Left renal pelvis (tissue), 4 donors: ENCODE data around the gene CLPSL2. TPM values are rescaled to one million over a fixed set of nuclear protein-coding genes. Genes with fewer than 3 reads are reported as not detected.

Source experiments
- DNase-seq, 4 donors: peaks; one replicate each; pipeline ENCODE4 v3.0.0-alpha.2; 2013; ENCODE audit warnings: low read depth in 4 of 4, low spot score in 3 of 4
- polyA plus RNA-seq, 4 donors: library from polyadenylated mRNA; unstranded; fragments of 120-200 nt; gene quantifications; one replicate each; pipeline ENCODE4 v1.2.1, GENCODE V29; 2013; ENCODE audit not compliant: insufficient read length in 4 of 4

The CLPSL2 gene
- polyA plus RNA-seq, 4 donors, result 0.40 to 0.52 TPM; not detected in 2

DNA sequence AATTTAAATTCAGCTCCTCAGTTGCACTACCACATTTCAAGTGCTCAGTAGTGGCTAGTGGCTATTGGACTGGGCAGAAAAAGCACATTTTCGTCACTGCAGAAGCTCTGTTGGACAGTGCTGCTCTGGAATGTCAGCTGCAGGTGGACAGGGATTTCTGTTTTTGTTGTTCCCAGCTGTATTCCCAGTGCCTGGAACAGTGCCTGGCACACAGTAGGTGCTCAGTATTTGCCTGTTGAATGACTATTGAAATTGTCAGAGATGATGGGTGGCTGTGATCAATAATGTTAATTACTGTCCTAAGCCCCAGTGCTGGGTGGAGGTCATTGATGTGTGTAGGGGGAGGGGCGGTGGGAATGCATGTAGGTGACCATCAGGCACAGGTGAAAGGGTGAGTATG lies 9.9 kb downstream of the CLPSL2 start:
- DNase-seq, result no peak

DNA sequence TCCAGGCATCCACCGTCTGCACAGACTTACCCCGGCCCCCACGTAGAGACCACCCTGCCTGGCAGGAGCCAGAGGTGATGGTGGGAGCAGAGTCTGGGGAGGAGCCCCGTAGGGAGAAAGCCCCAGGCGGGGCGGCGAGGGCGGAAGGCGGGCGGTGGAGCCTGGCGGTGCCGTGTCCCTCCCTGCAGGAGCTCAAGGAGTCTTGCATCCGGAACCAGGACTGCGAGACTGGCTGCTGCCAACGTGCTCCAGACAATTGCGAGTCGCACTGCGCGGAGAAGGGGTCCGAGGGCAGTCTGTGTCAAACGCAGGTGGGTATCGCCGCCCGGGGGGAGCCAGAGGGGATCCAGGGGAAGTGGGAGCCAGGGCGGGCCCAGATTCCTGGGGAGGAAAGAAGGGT lies 10.4 kb downstream of the CLPSL2 start:
- no peak for DNase-seq

DNA sequence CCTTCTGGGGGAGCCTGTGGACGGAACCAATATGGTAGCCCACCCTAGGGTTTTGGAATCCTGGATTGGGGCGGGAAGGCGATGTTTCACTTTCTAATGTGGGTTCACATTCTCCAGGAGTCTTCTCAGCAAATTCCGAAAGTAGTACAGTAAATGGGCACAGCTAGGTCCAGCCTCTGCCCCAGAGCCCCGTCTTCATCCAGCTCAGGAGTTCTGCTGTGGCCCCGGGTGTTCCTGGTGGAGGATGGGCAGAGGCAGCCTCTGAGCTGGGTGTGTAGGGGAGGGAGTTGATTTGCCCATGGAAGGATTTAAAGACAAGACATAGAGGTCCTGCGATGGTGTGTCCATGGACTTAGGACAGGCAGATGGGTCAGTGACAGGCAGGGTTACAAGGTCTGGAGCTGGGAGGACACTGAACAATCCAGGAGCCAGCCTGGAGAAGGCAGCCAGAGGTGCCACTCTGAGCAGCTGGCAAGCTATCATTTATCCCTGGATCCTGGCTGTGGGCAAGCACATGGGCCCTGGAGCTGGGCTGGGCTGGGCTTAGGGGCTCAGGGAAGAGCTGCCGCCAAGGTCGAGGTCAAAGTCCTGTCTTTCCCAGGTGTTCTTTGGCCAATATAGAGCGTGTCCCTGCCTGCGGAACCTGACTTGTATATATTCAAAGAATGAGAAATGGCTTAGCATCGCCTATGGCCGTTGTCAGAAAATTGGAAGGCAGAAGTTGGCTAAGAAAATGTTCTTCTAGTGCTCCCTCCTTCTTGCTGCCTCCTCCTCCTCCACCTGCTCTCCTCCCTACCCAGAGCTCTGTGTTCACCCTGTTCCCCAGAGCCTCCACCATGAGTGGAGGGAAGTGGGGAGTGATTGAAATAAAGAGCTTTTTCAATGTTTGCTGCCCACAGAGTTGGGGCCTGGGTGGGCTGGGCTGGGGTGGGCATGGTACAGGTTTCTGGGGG lies 11.1 kb downstream of the CLPSL2 start:
- DNase-seq, result no peak

DNA sequence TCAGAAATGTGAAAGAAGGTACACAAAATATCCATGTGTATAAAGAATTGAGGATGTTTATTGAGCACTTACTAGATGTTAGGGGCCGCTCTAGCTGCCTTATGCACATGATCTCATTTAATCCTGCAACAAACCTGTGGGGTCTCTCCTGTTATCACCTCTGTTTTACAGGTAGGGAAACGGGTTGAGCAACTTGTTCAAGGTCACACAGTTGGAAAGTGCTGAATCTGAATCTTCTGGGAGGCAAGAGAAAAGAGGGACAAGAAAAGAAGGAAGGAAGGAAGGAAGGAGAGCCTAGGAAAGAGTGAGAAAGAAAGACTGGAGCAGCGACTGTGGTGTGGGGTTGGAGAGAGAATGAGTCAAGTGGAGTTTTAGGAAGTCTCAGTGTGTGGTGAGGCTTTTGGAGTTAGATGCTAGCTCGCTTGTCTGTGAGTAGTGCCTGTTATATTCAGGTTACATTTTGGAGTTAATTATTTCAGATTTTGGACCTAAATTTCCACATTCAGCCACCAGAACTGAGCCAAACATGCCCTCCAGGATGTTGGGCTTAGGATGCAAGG lies 12.1 kb downstream of the CLPSL2 start:
- DNase-seq, result no peak

DNA sequence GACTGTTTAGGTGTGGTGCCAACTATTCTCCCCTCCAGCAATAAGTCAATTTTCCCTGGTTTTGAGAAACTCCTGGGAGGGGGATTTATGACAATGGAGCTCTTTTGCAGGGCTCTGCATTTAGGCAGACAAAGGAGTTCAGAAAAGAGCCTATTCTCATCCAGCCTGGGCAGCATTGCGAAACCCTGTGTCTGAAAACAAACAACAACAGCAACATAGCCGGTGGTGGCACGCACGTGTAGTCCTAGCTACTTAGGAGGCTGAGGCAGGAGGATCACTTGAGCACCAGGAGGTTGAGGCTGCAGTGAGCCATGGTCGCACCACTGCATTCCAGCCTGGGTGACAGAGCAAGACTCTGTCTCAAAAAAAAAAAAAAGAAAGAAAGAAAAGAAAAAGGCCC lies 14.3 kb downstream of the CLPSL2 start:
- DNase-seq, result no peak

DNA sequence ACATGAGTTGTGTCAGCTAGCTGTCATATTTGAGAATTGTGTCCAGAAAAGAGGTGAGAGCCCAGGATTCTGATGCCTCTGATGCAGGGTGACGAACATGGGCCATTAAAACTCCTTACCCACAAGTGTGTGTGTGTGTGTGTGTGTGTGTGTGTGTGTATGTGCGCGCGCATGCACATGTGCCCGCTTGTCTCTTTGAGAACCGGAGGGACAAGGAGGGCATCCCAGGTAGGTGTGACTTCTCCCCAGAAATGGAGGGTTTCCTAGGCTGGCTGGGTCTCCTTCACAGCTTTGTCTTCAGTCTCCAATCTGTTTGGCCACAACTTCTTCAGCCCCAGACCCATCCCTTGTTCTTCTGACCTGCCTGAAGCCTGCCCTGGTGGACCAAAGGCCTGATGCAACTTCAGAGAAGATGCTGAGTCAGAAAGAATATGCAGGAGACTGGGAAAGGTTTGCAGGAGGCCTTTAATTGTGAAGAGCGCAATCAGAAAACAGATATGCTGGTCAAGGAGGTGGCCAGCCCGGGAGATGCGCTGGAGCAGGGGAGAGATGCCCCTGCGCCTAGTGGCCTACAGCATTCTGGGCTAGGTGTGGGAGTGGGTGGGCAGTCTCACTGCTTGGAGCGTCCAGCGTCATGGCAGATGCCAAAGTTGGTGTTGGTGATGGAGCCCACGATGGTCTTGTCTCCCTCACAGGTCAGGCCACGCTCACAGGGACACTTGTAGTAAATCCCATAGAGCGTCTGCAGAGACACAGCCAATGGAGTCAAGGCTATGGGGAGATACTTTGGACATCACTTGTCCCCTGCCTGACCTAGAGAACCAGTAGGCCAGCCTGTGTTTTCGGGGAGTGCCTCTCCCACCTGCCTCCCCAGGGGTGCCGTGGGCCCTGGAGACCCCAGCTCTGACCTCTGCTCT lies 18.4 kb downstream of the CLPSL2 start:
- DNase-seq, result no peak

DNA sequence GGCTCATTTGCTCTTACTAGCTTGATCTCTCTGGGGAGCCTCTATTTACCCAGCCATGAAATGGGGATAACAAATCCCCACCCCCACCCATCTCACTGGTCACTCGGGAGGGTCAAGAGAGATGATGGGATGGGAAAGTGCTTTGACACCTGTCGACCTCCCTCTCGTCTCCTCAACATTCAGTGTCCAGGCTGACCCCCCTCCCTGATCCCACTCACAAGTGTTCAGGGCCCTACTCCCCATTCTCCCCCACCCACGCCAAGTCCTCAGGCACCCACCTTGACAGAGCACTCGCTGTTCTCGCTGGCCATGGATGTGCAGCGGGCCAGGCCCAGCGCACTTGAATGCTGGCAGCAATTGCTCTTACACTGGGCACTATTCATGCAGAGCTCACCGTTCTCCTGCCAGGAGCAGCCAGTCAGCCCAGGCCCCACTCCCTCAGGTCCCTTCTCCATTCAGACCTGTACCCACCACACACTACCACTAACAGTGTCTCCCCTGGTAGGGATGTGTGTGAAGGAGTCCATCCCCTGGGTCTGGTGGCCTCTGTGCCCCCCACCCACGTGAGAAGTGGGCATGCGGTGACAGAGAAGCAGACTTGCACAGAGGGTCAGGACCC lies 19.2 kb downstream of the CLPSL2 start:
- DNase-seq, result no peak

DNA sequence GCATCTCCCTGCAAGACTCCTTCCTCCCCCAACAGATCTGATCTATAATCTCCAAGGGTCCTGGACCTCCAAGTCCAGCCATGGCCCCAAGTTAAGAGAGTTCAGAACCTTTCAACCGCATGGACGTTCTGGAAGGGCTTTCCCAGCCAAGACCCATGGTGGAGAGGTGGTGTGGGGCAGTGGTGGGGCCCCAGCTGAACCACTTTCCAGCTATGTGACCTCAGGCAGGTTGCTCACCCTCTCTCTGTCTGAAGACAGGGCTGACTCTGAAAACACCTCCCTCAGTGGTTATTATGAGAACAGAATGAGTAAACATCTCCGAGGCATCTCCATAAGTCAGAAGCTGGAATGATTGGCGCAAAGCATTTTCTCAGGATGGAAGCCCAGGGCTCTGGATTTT lies 19.8 kb downstream of the CLPSL2 start:
- no peak for DNase-seq

DNA sequence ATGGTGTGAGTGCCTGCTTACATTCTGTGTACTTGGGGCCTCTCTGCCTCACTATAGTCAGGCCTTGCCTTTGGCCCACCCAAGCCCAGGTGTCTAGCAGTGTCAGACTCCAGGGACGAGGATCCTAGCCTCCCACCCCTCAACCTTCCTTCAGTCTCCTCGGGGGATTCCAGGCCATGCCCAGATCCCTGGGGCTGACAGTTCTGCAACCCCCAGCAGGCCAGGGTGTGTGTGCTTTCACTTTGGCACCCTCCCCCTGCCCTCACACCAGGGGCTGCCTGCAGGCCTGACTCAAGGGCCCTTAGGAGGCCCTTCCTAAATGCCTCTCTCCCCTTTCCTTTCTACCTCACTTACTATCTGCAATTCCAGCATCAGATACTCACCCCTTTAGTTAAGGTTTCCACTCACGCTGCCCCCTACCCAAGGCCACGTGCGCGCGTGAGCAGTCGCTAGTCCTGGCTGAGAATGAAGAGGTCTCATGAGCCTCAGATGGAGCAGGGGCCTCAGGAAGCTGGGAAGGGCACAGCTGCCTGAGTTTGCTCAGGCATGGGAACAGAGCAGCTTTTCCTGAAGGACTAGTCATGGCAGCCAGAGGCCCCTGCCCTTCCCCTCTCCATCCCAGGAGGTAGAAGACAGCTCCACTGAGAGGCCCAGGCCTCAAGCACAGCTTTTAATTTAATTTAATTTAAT lies 21.6 kb downstream of the CLPSL2 start:
- DNase-seq, result no peak

DNA sequence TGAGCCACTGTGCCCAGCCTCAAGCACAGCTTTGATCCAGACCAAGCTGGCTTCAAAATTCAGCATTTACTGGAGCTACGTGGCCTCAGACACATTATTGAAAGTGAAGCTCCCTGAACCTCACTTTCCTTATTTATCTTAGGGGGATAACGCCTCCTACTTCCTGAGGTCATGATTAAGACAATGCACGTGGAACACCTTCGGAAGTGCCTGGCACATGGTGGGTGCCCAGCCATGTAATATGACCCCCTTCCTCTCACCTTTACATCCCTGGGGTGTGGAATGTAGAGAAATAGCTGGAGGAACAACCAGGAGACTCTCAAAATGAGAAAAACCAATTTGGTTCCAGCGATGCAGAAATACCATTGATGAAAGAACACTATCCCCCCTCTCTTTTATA lies 22.3 kb downstream of the CLPSL2 start:
- DNase-seq, result no peak

DNA sequence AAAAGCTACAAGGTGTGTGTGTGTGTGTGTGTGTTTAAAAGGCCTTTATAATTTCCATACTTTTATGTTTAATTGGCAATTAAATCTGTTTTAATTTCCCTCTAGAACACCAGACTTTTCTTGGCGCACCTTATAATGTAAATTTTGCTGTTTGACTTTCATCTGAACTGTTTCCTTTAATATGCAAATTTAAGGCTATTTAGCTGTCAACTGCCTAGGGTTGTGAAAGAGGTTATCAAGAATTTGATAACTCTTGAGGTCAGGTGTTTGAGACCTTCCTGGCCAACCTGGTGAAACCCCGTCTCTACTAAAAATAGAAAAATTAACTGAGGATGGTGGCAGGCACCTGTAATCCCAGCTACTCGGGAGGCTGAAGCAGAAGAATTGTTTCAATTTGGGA lies 24.8 kb downstream of the CLPSL2 start:
- no peak for DNase-seq

DNA sequence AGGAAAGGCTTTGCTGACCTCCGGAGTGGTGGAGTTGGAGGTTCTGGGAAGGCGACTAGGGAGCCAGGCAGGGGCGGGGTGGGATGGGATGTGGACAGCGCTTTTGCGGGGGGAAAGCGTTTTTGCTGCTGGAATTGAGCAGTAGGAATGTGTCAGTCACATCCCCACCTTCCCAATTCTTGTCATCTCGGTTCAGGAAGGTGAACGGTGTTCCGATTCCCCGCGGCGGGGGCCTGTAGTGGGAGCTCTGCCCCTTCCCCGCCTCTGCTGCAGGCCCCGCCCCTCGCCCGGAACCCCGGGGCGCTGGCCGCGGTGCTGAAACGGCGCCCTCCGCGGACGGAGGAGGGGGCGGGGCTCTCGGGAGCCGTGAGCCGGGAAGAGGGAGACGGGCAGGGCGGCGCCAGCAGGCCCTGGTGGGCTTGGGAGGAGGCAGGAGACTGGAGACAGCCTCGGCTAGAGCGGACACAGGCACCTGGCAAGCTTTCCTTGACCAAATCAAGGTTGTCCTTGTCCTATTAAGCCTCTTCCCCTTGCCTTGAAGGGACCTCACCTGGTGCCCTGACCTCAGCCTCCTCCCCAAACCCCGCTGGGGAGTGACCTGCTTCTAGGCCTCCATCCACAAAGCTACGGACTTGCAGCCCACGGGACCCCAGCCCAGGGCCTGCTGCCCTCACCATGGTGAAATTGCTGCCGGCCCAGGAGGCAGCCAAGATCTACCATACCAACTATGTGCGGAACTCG lies 28.8 kb downstream of the CLPSL2 start, which contains the start of gene LHFPL5:
Gene LHFPL5, plus strand, starts transcription at position 357 of the 741 bp plus-strand sequence. Its CDS starts 319 bp downstream, at position 676.
- peak; percentile 31 to 51 (median 42) for DNase-seq

DNA sequence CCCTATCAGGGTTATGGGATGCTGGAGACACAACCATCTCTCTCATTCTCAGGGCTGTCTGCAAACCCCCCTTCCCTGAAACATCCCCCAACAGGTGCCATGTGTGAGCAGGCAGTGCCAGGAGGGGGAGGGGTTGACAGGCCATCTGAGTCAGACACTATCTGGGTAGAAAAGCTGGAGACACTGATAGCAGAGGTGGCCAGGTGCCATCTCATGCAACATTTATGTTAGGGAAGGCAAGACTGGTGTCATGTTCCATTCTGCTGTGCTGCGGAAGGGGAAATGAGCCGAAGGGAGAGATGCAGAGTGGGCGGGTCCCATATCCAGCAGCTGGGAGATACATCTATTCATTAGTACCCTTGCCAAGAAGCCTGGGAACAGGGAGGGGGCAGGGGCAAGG lies 32.3 kb downstream of the CLPSL2 start:
- DNase-seq, result no peak

DNA sequence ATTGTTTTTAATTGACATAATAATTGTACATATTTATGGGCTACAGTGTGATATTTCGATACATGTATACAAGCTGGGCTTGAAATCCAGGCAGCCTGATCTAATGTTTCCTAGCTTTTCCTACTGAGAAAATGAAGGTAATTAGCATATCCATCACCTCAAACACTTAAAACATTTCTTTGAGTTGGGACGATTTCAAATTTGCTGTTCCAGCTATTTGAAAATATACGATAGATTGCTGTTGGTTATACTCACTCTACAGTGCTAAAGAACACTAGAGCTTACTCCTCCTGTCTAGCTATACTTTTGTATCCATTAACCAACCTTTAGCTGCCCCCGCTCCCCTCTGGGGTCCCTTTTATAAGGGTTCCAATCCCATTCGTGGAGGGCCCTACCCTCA lies 33.4 kb downstream of the CLPSL2 start:
- DNase-seq, result no peak

DNA sequence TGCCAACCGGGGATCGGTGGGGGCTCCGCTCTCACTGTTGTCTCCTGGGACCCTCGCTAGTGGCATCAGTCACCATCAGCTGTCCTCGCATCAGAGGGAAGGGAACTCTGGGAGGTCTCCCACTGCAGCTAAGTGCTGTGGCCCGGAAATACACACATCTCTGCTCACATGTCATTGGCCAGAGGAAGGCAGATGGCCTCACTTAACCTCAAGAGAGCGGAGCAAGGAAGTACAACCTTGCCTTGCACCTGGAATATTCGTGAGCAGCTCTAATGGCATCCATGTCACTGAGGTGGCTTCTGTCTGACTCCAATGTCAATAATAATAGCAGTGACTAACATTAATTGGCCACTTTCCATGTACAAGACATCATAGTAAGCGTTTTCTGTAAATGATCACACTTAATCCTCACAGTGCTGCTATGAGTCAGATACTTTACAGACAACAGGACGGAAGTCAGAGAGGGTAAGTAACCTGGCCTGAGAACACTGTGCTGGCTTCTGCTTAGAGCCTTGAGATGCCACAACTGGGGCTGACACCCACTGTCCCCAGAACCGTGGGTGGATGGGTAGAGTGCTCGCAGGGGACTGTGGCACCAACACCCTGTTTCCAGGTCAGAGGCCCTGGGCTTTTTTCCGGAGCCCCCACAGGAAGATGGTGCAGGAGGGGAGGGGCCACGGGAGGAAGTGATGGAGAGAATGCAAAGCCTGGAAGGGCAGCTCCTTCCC lies 34.7 kb downstream of the CLPSL2 start:
- DNase-seq, result no peak

DNA sequence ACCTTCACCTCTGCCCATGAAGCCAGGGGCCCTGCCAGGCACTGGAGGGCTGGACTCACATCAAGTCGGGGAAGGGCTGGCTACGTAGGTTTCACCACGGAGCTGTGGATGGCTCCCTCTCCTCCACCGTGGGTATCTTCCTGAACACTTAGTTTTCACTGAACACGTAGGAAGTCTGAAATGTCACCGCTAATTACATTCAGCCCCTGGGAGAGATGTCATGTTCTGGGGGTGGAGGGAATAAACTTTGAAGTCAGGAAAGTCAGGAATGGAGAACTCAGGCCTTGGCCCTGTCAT lies 35.2 kb downstream of the CLPSL2 start:
- DNase-seq, result no peak

DNA sequence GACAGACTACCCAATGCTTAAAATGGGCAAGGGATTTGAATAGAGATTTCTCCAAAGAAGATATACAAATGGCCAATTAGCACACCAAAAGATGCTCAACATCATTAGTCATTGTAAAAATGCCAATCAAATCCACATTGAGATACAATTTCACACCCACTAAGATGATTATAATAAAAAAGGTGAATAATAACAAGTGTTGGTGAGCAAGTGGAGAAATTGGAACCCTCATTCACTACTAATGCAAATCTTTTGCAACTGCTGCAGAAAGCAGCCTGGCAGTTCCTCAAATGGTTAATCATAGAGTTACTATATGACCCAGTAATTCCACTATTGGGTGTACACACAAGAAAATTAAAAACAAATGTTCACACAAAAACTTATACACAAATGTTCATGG lies 41.1 kb downstream of the CLPSL2 start:
- DNase-seq, result no peak

DNA sequence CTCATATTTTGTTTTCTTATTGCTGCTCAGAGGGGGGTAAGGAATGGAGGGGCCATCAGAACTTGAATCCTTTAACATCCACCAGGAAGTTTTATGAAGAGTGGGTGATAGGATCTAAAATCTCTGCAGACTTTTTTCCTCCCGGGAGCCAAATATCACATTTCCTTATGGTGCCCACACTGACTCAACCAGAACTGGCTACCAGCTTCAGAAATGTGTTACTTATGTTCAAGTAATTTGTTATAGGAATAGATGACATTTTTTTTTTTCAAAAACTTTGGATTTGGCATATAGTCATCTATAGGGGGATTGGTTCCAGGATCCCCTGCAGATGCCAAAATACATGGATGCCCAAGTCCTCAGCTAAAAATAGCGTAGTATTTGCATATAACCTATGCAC lies 47.2 kb downstream of the CLPSL2 start:
- DNase-seq, result no peak
